ENCODE data around the gene PRKCA. TPM values are rescaled to one million over a fixed set of nuclear protein-coding genes. Genes with fewer than 3 reads are reported as not detected.

The PRKCA gene
- total RNA-seq, 4 donors from 2014 or later: 24.5 to 61.9 (median 40.8) TPM

- Histone ChIP-seq H3K4me3 (no peak overlapping the region), H3K27ac (replicated peaks in 1 of 4) (no peak overlapping the region), H3K36me3 (peaks cover 6 to 60% (median 23%) of the 10 kb centered on the region in 4 donors), H3K4me1 (peaks cover 0 to 8% (median 2%) of the 10 kb centered on the region in 4 donors), H3K27me3 (no peaks in the 10 kb centered on the region), H3K9me3 (no peaks in the 10 kb centered on the region)
- intact Hi-C loops (cut with DNase I): no loop called here
- WGBS: 79% methylated on average over 10 of the region's 10 CpGs
- TF ChIP-seq CTCF (IDR thresholded peaks at IDR 0.05) (no peak), POLR2A (IDR thresholded peaks at IDR 0.05; ENCODE audit: low read depth) (no peak), EP300 (IDR thresholded peaks at IDR 0.05) (no peak), POLR2AphosphoS5 (IDR thresholded peaks at IDR 0.05) (no peak)
- DNase-seq (ENCODE audit: extremely low spot score): no peak
These were observed 483.7 kb downstream of the PRKCA start for GRCh38 chr17:66786107-66786506.

GRCh38 chr17:66787914-66788313, 485.5 kb downstream of the PRKCA start:
- 80% methylated on average over 3 of the region's 3 CpGs for WGBS
- H3K36me3 ChIP-seq: peaks cover 6 to 70% (median 28%) of the 10 kb centered on the region in 4 donors

GRCh38 chr17:66789093-66789492, 486.7 kb downstream of the PRKCA start:
- Histone ChIP-seq H3K27me3 (no peaks in the 10 kb centered on the region), H3K9me3 (no peaks in the 10 kb centered on the region), H3K27ac (replicated peaks in 1 of 4) (no peak overlapping the region), H3K4me1 (peaks cover 0 to 8% (median 2%) of the 10 kb centered on the region in 4 donors), H3K4me3 (no peak overlapping the region), H3K36me3 (peaks cover 6 to 73% (median 31%) of the 10 kb centered on the region in 4 donors)
- no peak for DNase-seq (ENCODE audit: extremely low spot score)
- WGBS: 72% methylated on average over 11 of the region's 12 CpGs
- TF ChIP-seq CTCF (IDR thresholded peaks at IDR 0.05) (no peak), POLR2AphosphoS5 (IDR thresholded peaks at IDR 0.05) (no peak), EP300 (IDR thresholded peaks at IDR 0.05) (no peak), POLR2A (IDR thresholded peaks at IDR 0.05; ENCODE audit: low read depth) (no peak)
- intact Hi-C loops (cut with DNase I): no loop called here

More at GRCh38 chr17:66787914-66788313, 485.5 kb downstream of the PRKCA start:
- intact Hi-C loops (cut with DNase I): no loop called here
- no peaks in the 10 kb centered on the region for H3K9me3 ChIP-seq
- peaks cover 0 to 8% (median 2%) of the 10 kb centered on the region in 4 donors for H3K4me1 ChIP-seq
- H3K4me3 ChIP-seq: no peak overlapping the region
- TF ChIP-seq POLR2AphosphoS5 (IDR thresholded peaks at IDR 0.05): no peak
- TF ChIP-seq CTCF (IDR thresholded peaks at IDR 0.05): no peak
- TF ChIP-seq EP300 (IDR thresholded peaks at IDR 0.05): no peak
- no peak for TF ChIP-seq POLR2A (IDR thresholded peaks at IDR 0.05; ENCODE audit: low read depth)
- no peak overlapping the region for H3K27ac ChIP-seq (replicated peaks in 1 of 4)
- no peak for DNase-seq (ENCODE audit: extremely low spot score)
- H3K27me3 ChIP-seq: no peaks in the 10 kb centered on the region

- Histone ChIP-seq H3K36me3 (peaks cover 6 to 74% (median 28%) of the 10 kb centered on the region in 4 donors), H3K27me3 (no peaks in the 10 kb centered on the region), H3K4me3 (no peak overlapping the region), H3K27ac (replicated peaks in 1 of 4) (no peak overlapping the region), H3K9me3 (no peaks in the 10 kb centered on the region), H3K4me1 (peaks cover 0 to 8% (median 2%) of the 10 kb centered on the region in 4 donors)
- TF ChIP-seq POLR2A (IDR thresholded peaks at IDR 0.05; ENCODE audit: low read depth) (no peak), CTCF (IDR thresholded peaks at IDR 0.05) (no peak), POLR2AphosphoS5 (IDR thresholded peaks at IDR 0.05) (no peak), EP300 (IDR thresholded peaks at IDR 0.05) (no peak)
- intact Hi-C loops (cut with DNase I): no loop called here
- no peak for DNase-seq (ENCODE audit: extremely low spot score)
- WGBS: 71% methylated on average over 7 of the region's 7 CpGs
These were observed 487.6 kb downstream of the PRKCA start for GRCh38 chr17:66789961-66790437.
